Breast epithelium (tissue), 4 donors: ENCODE data around the gene MSANTD1. TPM values are rescaled to one million over a fixed set of nuclear protein-coding genes. Genes with fewer than 3 reads are reported as not detected.
A peak's percentile ranks its signal among the peaks of the same experiment; 100 is the strongest.

ENCODE experiments used
- DNase-seq, 2 donors: peaks; one replicate each; pipeline ENCODE4 v3.0.0-alpha.2; 2019; ENCODE audit warnings: low spot score in 2 of 2
- H3K27ac ChIP-seq, 2 donors: fragments of 200-600 bp; sonication (generic) in 1 of 2; one replicate each; pipeline ENCODE4 v1.5.1; 2016 to 2019; ENCODE audit warnings: mild to moderate bottlenecking in 1 of 2
- H3K27me3 ChIP-seq, 2 donors: fragments of 200-600 bp; sonication (generic) in 1 of 2; one replicate each; pipeline versions ENCODE4 v1.5.1 to v1.6.0; 2017 to 2019; ENCODE audit warnings: control low read depth in 1 of 2, mild to moderate bottlenecking in 1 of 2
- H3K36me3 ChIP-seq: fragments of 200-600 bp; one replicate; pipeline ENCODE4 v1.5.1; 2019
- H3K4me1 ChIP-seq, 2 donors: fragments of 200-600 bp; sonication (generic); one replicate each; pipeline ENCODE4 v1.5.1; 2016 to 2019; ENCODE audit warnings: control low read depth in 1 of 2
- H3K4me3 ChIP-seq, 3 donors: fragments of 200-600 bp; sonication (generic); 1 replicate in 2 of 3; 2 replicates in 1 of 3; pipeline ENCODE4 v1.5.1; 2016 to 2019; ENCODE audit warnings: mild to moderate bottlenecking in 3 of 3, moderate library complexity in 2 of 3
- H3K9me3 ChIP-seq, 2 donors: fragments of 200-600 bp; sonication (generic) in 1 of 2; one replicate each; pipeline ENCODE4 v1.5.1; 2016 to 2019; ENCODE audit warnings: control low read depth in 1 of 2
- CTCF ChIP-seq, 3 donors: fragments of 450-650 bp; IDR thresholded peaks; one replicate each; pipeline ENCODE4 v1.5.1; 2016 to 2017; ENCODE audit warnings: antibody characterized with exemption in 3 of 3, mild to moderate bottlenecking in 3 of 3, moderate library complexity in 3 of 3
- POLR2A ChIP-seq: fragments of 450-650 bp; IDR thresholded peaks from one replicate; pipeline ENCODE4 v1.6.1; 2016; ENCODE audit warnings: antibody characterized with exemption, mild to moderate bottlenecking, moderate library complexity
- POLR2AphosphoS5 ChIP-seq, 3 donors: sonication (generic); formaldehyde crosslinking; IDR thresholded peaks; one replicate each; pipeline ENCODE4 v1.6.1; 2017; ENCODE audit warnings: antibody characterized with exemption in 3 of 3
- intact Hi-C: fragments of 100-400 bp; cut with DNase I; formaldehyde crosslinking; loops from one replicate; pipeline ENCODE4 v1.15.1; 2023; ENCODE audit warnings: low total_unique reads
- total RNA-seq, 3 donors: library from RNA; depleted of rRNA; stranded (reverse); fragments of >200 nt; gene quantifications; one replicate each; pipeline ENCODE4 v1.1.0, GENCODE V29; 2016

MSANTD1 gene
- total RNA-seq, 3 donors from 2014 or later = 0.48 to 0.88 (median 0.66) TPM

- no peak for TF ChIP-seq CTCF (IDR thresholded peaks at IDR 0.05)
- TF ChIP-seq POLR2AphosphoS5 (IDR thresholded peaks at IDR 0.05) = no peak
- TF ChIP-seq POLR2A = no peak
- Histone ChIP-seq H3K9me3 (no peaks in the 10 kb centered on the region), H3K27me3 (no peaks in the 10 kb centered on the region), H3K27ac (no peak overlapping the region), H3K4me3 (no peak overlapping the region), H3K36me3 (no peaks in the 10 kb centered on the region), H3K4me1 (no peaks in the 10 kb centered on the region)
- peak in 1 of 2 donors; percentile 39 for DNase-seq
- intact Hi-C loops = no loop called here
These were observed 13.5 kb downstream of the MSANTD1 start for GRCh38 chr4:3262208-3263052.

- intact Hi-C loops = no loop called here
- Histone ChIP-seq H3K4me1 (no peaks in the 10 kb centered on the region), H3K4me3 (no peak overlapping the region), H3K36me3 (no peaks in the 10 kb centered on the region), H3K9me3 (no peaks in the 10 kb centered on the region), H3K27me3 (no peaks in the 10 kb centered on the region), H3K27ac (no peak overlapping the region)
- peak in 1 of 2 donors; percentile 15 for DNase-seq
- no peak for TF ChIP-seq CTCF (IDR thresholded peaks at IDR 0.05)
- TF ChIP-seq POLR2AphosphoS5 (IDR thresholded peaks at IDR 0.05) = no peak
- no peak for TF ChIP-seq POLR2A
These were observed 14.3 kb downstream of the MSANTD1 start for GRCh38 chr4:3263053-3263875.

GRCh38 chr4:3263876-3264193, 14.9 kb downstream of the MSANTD1 start:
- Histone ChIP-seq H3K9me3 (no peaks in the 10 kb centered on the region), H3K27ac (no peak overlapping the region), H3K4me3 (no peak overlapping the region), H3K4me1 (no peaks in the 10 kb centered on the region), H3K36me3 (no peaks in the 10 kb centered on the region), H3K27me3 (no peaks in the 10 kb centered on the region)
- peak in 1 of 2 donors; percentile 17 for DNase-seq
- TF ChIP-seq CTCF (IDR thresholded peaks at IDR 0.05) = no peak
- TF ChIP-seq POLR2A = no peak
- TF ChIP-seq POLR2AphosphoS5 (IDR thresholded peaks at IDR 0.05) = no peak
- intact Hi-C loops = no loop called here

GRCh38 chr4:3266076-3266475, 17.1 kb downstream of the MSANTD1 start:
- DNase-seq = peak in 1 of 2 donors; percentile 19
- intact Hi-C loops = no loop called here
- Histone ChIP-seq H3K9me3 (no peaks in the 10 kb centered on the region), H3K4me1 (no peaks in the 10 kb centered on the region), H3K4me3 (no peak overlapping the region), H3K36me3 (no peaks in the 10 kb centered on the region), H3K27ac (no peak overlapping the region), H3K27me3 (no peaks in the 10 kb centered on the region)
- TF ChIP-seq POLR2AphosphoS5 (IDR thresholded peaks at IDR 0.05) (no peak), CTCF (IDR thresholded peaks at IDR 0.05) (no peak), POLR2A (no peak)
